ENCODE results near the gene EHD3.
A peak's percentile ranks its signal among the peaks of the same experiment; 100 is the strongest.

The EHD3 gene

DNA sequence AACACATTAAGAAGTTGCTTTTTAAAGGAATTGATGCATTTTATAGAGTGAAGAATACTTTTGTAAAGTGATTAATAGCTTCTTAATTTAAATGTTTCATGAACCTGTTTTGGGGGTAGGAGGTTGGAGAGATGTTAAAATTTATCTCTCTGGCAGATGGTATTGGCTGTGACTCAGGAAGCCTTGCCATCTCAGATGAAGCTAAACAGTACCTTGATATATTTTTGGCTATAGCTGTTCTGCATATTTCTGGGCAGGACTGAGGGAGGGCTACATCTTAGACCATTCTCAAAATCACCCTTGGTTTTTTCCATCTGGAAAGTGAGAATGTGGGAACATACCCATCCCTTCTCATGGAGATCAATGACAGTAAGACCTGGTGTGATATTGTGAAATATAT lies 30.0 kb upstream of the EHD3 start:
- no peak overlapping the region for H2BK12ac ChIP-seq (ENCODE audit: low read length)

DNA sequence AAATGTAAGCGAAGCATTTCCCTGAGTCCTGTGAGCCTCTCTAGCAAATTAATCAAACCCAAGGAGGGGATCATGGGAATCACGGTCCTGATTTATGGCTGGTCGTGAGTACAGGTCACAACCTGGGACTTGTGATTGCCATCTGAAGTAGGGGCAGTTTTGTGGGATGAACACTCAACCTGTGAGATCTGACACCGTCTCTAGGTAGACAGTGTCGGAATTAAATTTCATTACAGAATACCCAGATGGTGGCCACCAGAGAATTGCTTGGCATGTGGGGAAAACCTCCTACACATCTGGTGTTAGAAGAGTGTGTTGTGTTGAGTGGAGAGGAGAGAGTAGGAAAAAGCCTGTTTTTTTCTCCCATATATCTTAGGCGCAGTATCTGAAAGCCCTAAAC lies 29.2 kb upstream of the EHD3 start:
- Histone ChIP-seq H3K27ac (replicated peaks; ENCODE audit: low read length) (no peak overlapping the region), H3K4me2 (ENCODE audit: insufficient read depth, low read length, poor library complexity, severe bottlenecking) (no peak overlapping the region), H2BK12ac (ENCODE audit: low read length) (no peak overlapping the region), H3K27me3 (ENCODE audit: control insufficient read depth in 3 of 3, insufficient read depth in 3 of 3, low read depth in 1 of 3, low read length in 3 of 3) (peaks cover 0 to 11% (median 0%) of the 10 kb centered on the region in 3 experiments), H3K79me1 (ENCODE audit: low read depth, low read length) (no peaks in the 10 kb centered on the region), H2BK120ac (ENCODE audit: low read depth, low read length) (no peak overlapping the region), H3K9me3 (replicated peaks in 1 of 2; ENCODE audit: control insufficient read depth in 2 of 2, insufficient read depth in 1 of 2, low read depth in 1 of 2, low read length in 2 of 2) (peaks cover 0 to 2% of the 10 kb centered on the region in 2 donors), H3K36me3 (replicated peaks in 1 of 2; ENCODE audit: control insufficient read depth in 2 of 2, insufficient read depth in 2 of 2, low read length in 2 of 2) (no peaks in the 10 kb centered on the region), H3K4me1 (ENCODE audit: control insufficient read depth in 2 of 2, insufficient read depth in 1 of 2, low read depth in 1 of 2, low read length in 2 of 2) (peaks cover 0 to 8% of the 10 kb centered on the region in 2 donors), H2AK5ac (ENCODE audit: low read depth, low read length) (no peak overlapping the region), H3K14ac (ENCODE audit: low read length) (no peak overlapping the region), H4K8ac (ENCODE audit: low read depth, low read length) (no peak overlapping the region), H3K18ac (ENCODE audit: low read length) (no peak overlapping the region), H3K4me3 (ENCODE audit: low read length in 2 of 2) (no peak overlapping the region), H4K91ac (ENCODE audit: low read depth, low read length, poor library complexity) (no peak overlapping the region), H3K4ac (ENCODE audit: low read length) (no peak overlapping the region), H3K23ac (ENCODE audit: low read depth, low read length, poor library complexity) (no peak overlapping the region), H2AFZ (ENCODE audit: low read length) (no peak overlapping the region), H3K9ac (ENCODE audit: low read depth, low read length, poor library complexity) (no peak overlapping the region), H2BK15ac (ENCODE audit: low read length) (no peak overlapping the region), H2BK5ac (ENCODE audit: low read length) (no peak overlapping the region)
- no CpG with 5 or more reads among the region's 6 CpGs for whole genome bisulfite sequencing, 2 donors (ENCODE audit: extremely low coverage in 2 of 2, insufficient read length in 2 of 2, insufficient replicate concordance in 1 of 2)
- DNase-seq (ENCODE audit: low spot score): no peak

More for the DNA sequence above, 30.0 kb upstream of the EHD3 start:
- Histone ChIP-seq H3K14ac (ENCODE audit: low read length) (no peak overlapping the region), H3K36me3 (replicated peaks in 1 of 2; ENCODE audit: control insufficient read depth in 2 of 2, insufficient read depth in 2 of 2, low read length in 2 of 2) (no peaks in the 10 kb centered on the region), H3K79me1 (ENCODE audit: low read depth, low read length) (no peaks in the 10 kb centered on the region), H2AFZ (ENCODE audit: low read length) (no peak overlapping the region), H3K4me3 (ENCODE audit: low read length in 2 of 2) (no peak overlapping the region), H2BK120ac (ENCODE audit: low read depth, low read length) (no peak overlapping the region), H3K18ac (ENCODE audit: low read length) (no peak overlapping the region), H4K91ac (ENCODE audit: low read depth, low read length, poor library complexity) (no peak overlapping the region), H3K27me3 (ENCODE audit: control insufficient read depth in 3 of 3, insufficient read depth in 3 of 3, low read depth in 1 of 3, low read length in 3 of 3) (peaks cover 0 to 11% (median 0%) of the 10 kb centered on the region in 3 experiments), H3K4me2 (ENCODE audit: insufficient read depth, low read length, poor library complexity, severe bottlenecking) (no peak overlapping the region), H2BK5ac (ENCODE audit: low read length) (no peak overlapping the region), H2BK15ac (ENCODE audit: low read length) (no peak overlapping the region), H2AK5ac (ENCODE audit: low read depth, low read length) (no peak overlapping the region), H3K4me1 (ENCODE audit: control insufficient read depth in 2 of 2, insufficient read depth in 1 of 2, low read depth in 1 of 2, low read length in 2 of 2) (peaks cover 0 to 8% of the 10 kb centered on the region in 2 donors), H3K27ac (replicated peaks; ENCODE audit: low read length) (no peak overlapping the region), H3K9ac (ENCODE audit: low read depth, low read length, poor library complexity) (no peak overlapping the region), H3K4ac (ENCODE audit: low read length) (no peak overlapping the region), H3K23ac (ENCODE audit: low read depth, low read length, poor library complexity) (no peak overlapping the region), H4K8ac (ENCODE audit: low read depth, low read length) (no peak overlapping the region), H3K9me3 (replicated peaks in 1 of 2; ENCODE audit: control insufficient read depth in 2 of 2, insufficient read depth in 1 of 2, low read depth in 1 of 2, low read length in 2 of 2) (peaks cover 0 to 2% of the 10 kb centered on the region in 2 donors)
- no peak for DNase-seq (ENCODE audit: low spot score)

DNA sequence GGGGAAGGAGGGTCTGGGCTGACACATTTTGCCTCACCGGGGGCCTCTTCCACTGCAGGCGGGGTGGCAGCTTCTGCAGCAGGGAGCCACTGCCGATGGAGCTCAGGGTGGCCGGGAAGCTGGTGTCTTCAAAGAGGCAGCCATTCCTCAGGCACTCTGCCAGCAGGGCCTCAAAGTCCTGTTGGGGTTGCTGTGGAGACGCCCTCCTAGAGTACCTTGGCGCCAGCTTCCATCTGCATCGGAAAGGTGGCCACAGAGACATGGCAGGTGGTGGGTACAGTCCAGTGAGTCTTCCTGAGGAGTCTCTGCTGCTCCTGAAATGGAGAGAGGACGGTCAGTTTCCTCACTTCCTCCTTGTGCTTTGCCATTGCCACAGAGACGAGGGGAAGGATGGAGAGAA lies 28.8 kb upstream of the EHD3 start:
- Histone ChIP-seq H2BK15ac (ENCODE audit: low read length) (no peak overlapping the region), H4K8ac (ENCODE audit: low read depth, low read length) (no peak overlapping the region), H3K23ac (ENCODE audit: low read depth, low read length, poor library complexity) (no peak overlapping the region), H3K27ac (replicated peaks; ENCODE audit: low read length) (no peak overlapping the region), H2BK12ac (ENCODE audit: low read length) (no peak overlapping the region), H3K79me1 (ENCODE audit: low read depth, low read length) (no peaks in the 10 kb centered on the region), H3K36me3 (replicated peaks in 1 of 2; ENCODE audit: control insufficient read depth in 2 of 2, insufficient read depth in 2 of 2, low read length in 2 of 2) (no peaks in the 10 kb centered on the region), H2BK120ac (ENCODE audit: low read depth, low read length) (no peak overlapping the region), H4K91ac (ENCODE audit: low read depth, low read length, poor library complexity) (no peak overlapping the region), H3K27me3 (ENCODE audit: control insufficient read depth in 3 of 3, insufficient read depth in 3 of 3, low read depth in 1 of 3, low read length in 3 of 3) (peaks cover 0 to 11% (median 0%) of the 10 kb centered on the region in 3 experiments), H2AK5ac (ENCODE audit: low read depth, low read length) (no peak overlapping the region), H2BK5ac (ENCODE audit: low read length) (no peak overlapping the region), H2AFZ (ENCODE audit: low read length) (no peak overlapping the region), H3K9me3 (replicated peaks in 1 of 2; ENCODE audit: control insufficient read depth in 2 of 2, insufficient read depth in 1 of 2, low read depth in 1 of 2, low read length in 2 of 2) (peaks cover 0 to 2% of the 10 kb centered on the region in 2 donors), H3K4ac (ENCODE audit: low read length) (no peak overlapping the region), H3K4me1 (ENCODE audit: control insufficient read depth in 2 of 2, insufficient read depth in 1 of 2, low read depth in 1 of 2, low read length in 2 of 2) (peaks cover 0 to 8% of the 10 kb centered on the region in 2 donors), H3K4me3 (ENCODE audit: low read length in 2 of 2) (no peak overlapping the region), H3K18ac (ENCODE audit: low read length) (no peak overlapping the region), H3K9ac (ENCODE audit: low read depth, low read length, poor library complexity) (no peak overlapping the region), H3K4me2 (ENCODE audit: insufficient read depth, low read length, poor library complexity, severe bottlenecking) (no peak overlapping the region), H3K14ac (ENCODE audit: low read length) (no peak overlapping the region)
- no peak for DNase-seq (ENCODE audit: low spot score)
- no CpG with 5 or more reads among the region's 9 CpGs for WGBS, 2 donors (ENCODE audit: extremely low coverage in 2 of 2, insufficient read length in 2 of 2, insufficient replicate concordance in 1 of 2)

DNA sequence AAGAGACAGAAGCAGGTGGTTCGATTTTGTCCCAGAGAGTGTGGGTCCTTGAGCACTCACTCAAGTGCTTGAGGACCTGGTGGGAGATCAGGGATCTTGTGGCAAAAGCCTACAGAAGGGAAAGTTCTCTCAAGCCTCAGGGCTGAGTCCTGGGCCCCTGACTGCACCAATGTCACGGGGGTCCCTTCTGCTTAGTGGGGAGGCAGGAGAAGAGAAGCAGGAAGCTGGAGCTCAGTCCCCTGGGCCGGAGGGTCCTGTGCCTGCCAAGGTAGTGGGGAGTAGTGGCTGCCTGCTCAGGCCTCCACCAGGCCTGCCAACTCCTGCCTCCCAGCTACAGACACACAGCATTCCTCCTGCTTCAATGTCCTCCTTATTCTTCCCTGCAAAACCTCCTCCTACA lies 28.3 kb upstream of the EHD3 start:
- no peak overlapping the region for H2BK5ac ChIP-seq (ENCODE audit: low read length)
- DNase-seq (ENCODE audit: low spot score): no peak
- no peak overlapping the region for H4K8ac ChIP-seq (ENCODE audit: low read depth, low read length)
- H2BK120ac ChIP-seq (ENCODE audit: low read depth, low read length): no peak overlapping the region
- H3K14ac ChIP-seq (ENCODE audit: low read length): no peak overlapping the region
- H3K9ac ChIP-seq (ENCODE audit: low read depth, low read length, poor library complexity): no peak overlapping the region
- H2BK12ac ChIP-seq (ENCODE audit: low read length): no peak overlapping the region
- H3K36me3 ChIP-seq (replicated peaks in 1 of 2; ENCODE audit: control insufficient read depth in 2 of 2, insufficient read depth in 2 of 2, low read length in 2 of 2): no peaks in the 10 kb centered on the region
- no peak overlapping the region for H2BK15ac ChIP-seq (ENCODE audit: low read length)
- H3K4me2 ChIP-seq (ENCODE audit: insufficient read depth, low read length, poor library complexity, severe bottlenecking): no peak overlapping the region
- H3K23ac ChIP-seq (ENCODE audit: low read depth, low read length, poor library complexity): no peak overlapping the region
- H3K27me3 ChIP-seq (ENCODE audit: control insufficient read depth in 3 of 3, insufficient read depth in 3 of 3, low read depth in 1 of 3, low read length in 3 of 3): peaks cover 0 to 11% (median 0%) of the 10 kb centered on the region in 3 experiments
- no peak overlapping the region for H4K91ac ChIP-seq (ENCODE audit: low read depth, low read length, poor library complexity)
- H3K4ac ChIP-seq (ENCODE audit: low read length): no peak overlapping the region
- H3K4me3 ChIP-seq (ENCODE audit: low read length in 2 of 2): no peak overlapping the region
- H3K9me3 ChIP-seq (replicated peaks in 1 of 2; ENCODE audit: control insufficient read depth in 2 of 2, insufficient read depth in 1 of 2, low read depth in 1 of 2, low read length in 2 of 2): peaks cover 0 to 2% of the 10 kb centered on the region in 2 donors
- no peak overlapping the region for H2AFZ ChIP-seq (ENCODE audit: low read length)
- peak overlapping the region; percentile 54 for H3K18ac ChIP-seq (ENCODE audit: low read length)
- H3K4me1 ChIP-seq (ENCODE audit: control insufficient read depth in 2 of 2, insufficient read depth in 1 of 2, low read depth in 1 of 2, low read length in 2 of 2): peaks cover 0 to 8% of the 10 kb centered on the region in 2 donors
- H3K27ac ChIP-seq (replicated peaks; ENCODE audit: low read length): no peak overlapping the region
- no CpG with 5 or more reads among the region's 3 CpGs for WGBS, 2 donors (ENCODE audit: extremely low coverage in 2 of 2, insufficient read length in 2 of 2, insufficient replicate concordance in 1 of 2)
- H2AK5ac ChIP-seq (ENCODE audit: low read depth, low read length): peak overlapping the region; percentile 25
- no peaks in the 10 kb centered on the region for H3K79me1 ChIP-seq (ENCODE audit: low read depth, low read length)

All from neuronal stem cell (in vitro differentiated cells).